ENCODE data around the gene ZBTB7A.

Gene ZBTB7A

DNA sequence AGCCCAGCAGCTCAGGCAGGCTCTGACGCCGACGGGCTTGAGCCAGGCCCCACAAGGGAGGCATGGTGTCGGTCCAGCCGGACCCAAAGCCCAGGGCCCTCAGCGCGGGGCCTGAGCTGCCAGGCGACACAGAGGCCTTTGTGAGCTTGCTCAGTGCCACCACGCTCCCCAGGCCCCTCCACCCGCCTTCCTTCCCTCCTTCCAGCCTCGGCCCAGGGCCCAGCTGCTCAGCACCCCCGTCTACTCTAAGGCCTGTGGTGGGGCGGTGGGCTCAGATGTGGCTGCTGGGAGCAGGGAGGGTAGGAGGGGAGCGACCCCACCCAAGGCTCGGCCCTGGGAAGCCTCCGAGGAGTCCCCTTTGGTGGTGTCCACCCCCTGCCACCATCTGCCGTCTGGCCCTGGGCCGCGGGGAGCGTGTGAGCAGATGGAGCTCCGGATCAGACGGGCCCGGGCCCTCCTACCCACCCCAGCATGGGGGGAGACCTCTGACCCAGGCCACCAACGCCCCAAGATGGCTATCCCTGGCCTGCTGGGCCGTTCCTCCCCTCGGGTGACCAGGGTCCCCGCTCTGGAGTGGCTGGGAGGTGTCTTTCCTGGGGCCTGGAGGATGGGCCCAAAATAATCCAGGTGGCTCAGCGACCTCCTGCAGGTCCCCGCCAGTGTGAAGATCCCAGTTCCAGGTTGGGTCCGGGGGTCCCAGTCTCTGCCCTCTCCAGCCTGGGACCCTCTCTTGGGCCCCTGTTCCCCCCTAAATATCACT is 7.8 kb downstream of the ZBTB7A start:
- no peak for DNase-seq (ENCODE audit: extremely low read depth, low read depth)
- TF ChIP-seq, protein P1, sequence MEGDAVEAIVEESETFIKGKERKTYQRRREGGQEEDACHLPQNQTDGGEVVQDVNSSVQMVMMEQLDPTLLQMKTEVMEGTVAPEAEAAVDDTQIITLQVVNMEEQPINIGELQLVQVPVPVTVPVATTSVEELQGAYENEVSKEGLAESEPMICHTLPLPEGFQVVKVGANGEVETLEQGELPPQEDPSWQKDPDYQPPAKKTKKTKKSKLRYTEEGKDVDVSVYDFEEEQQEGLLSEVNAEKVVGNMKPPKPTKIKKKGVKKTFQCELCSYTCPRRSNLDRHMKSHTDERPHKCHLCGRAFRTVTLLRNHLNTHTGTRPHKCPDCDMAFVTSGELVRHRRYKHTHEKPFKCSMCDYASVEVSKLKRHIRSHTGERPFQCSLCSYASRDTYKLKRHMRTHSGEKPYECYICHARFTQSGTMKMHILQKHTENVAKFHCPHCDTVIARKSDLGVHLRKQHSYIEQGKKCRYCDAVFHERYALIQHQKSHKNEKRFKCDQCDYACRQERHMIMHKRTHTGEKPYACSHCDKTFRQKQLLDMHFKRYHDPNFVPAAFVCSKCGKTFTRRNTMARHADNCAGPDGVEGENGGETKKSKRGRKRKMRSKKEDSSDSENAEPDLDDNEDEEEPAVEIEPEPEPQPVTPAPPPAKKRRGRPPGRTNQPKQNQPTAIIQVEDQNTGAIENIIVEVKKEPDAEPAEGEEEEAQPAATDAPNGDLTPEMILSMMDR (IDR thresholded peaks at IDR 0.05; ENCODE audit: low read depth, low read length): no peak

DNA sequence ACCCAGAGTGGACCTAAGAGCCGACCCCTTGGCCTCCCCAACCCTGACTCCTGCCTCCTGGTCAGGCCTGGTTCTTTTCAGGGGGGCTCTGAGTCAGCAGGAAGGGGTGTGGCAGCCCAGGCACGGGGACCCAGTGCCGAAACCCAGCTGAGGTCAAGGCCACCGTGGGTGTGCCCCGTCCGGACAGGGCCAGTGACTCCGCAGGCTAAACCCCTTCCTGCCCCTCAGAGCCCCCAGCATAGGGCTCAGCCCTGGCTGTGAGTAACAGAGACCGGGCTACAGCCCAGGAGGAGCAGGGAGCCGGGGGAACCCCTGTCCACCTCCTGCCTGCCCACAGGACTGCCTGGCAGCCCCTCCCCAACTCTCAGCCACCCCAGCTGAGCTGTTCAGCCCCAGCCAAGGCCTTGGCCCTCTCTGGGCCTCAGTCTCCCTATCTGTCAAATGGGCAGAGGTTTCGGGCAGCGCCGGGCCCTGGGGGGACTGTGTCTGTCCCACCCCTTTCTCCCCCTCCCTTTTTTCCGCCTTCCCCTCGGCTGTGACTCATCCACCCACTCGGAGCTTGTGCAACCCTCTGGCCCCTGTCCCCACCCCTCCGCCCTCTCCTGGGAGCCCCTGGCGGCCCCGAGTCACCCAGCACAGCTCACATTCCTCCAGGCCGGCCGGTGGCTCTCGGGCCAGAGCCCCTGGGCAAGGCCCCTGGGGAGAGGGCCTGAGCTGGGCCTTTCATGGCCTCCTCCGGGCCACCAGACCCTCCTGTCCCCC is 8.6 kb downstream of the ZBTB7A start:
- TF ChIP-seq, protein P1 (IDR thresholded peaks at IDR 0.05; ENCODE audit: low read depth, low read length): peak; percentile 31
- DNase-seq (ENCODE audit: extremely low read depth, low read depth): peak; percentile 78

DNA sequence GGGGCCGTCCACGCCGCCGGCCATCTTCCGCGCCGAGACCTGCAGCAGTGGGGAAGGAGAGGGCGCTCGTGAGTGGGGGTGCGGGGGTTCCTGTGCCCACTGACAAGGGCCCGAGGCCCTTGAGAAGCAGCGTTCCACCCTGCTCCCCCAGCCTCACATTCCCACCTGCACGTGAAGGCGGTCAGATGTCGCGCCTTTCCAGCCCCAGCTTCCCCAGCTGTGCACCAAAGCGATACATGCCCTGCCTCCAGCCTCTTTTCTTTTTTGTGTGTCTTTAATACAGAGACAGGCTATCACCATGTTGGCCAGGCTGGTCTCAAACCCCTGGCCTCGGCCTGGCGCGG is 11.5 kb downstream of the ZBTB7A start:
- TF ChIP-seq, protein P1 (IDR thresholded peaks at IDR 0.05; ENCODE audit: low read depth, low read length): no peak
- no peak for DNase-seq (ENCODE audit: extremely low read depth, low read depth)

DNA sequence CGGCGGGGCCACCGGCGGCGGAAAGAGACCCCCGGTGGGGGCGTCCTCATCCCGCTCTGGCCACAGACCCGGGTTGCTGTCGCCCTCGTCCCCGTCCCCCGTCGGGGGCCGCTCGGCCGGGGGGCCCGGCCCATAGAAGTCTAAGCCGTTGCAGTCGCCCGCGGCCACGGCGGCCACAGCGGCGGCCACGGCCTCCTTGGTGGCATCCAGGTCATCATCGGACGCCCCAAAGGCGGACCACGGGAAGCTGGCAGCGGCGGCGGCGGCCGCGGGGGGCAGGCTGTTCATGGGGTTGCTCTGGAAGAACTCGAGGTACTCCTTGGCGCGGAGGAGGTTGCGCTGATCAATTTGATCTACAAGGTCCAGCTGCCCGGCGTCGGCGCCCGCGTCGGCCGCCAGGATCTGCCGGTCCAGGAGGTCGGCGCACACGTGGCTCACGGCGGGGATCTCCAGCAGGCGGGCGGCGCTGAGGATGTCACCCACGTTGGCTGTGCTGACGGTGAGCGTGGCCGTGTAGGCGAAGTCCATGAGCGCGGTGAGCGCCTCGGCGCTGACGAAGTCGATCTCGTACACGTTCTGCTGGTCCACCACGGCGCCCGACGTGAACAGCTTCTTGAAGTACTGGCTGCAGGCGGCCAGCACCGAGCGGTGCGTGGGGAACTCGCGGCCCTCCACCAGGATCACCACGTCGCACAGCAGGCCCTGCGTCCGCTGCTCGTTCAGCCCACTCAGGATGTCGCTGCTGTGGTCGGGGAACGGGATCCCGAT is 12.1 kb downstream of the ZBTB7A start:
- DNase-seq (ENCODE audit: extremely low read depth, low read depth): no peak
- TF ChIP-seq, protein P1 (IDR thresholded peaks at IDR 0.05; ENCODE audit: low read depth, low read length): no peak

DNA sequence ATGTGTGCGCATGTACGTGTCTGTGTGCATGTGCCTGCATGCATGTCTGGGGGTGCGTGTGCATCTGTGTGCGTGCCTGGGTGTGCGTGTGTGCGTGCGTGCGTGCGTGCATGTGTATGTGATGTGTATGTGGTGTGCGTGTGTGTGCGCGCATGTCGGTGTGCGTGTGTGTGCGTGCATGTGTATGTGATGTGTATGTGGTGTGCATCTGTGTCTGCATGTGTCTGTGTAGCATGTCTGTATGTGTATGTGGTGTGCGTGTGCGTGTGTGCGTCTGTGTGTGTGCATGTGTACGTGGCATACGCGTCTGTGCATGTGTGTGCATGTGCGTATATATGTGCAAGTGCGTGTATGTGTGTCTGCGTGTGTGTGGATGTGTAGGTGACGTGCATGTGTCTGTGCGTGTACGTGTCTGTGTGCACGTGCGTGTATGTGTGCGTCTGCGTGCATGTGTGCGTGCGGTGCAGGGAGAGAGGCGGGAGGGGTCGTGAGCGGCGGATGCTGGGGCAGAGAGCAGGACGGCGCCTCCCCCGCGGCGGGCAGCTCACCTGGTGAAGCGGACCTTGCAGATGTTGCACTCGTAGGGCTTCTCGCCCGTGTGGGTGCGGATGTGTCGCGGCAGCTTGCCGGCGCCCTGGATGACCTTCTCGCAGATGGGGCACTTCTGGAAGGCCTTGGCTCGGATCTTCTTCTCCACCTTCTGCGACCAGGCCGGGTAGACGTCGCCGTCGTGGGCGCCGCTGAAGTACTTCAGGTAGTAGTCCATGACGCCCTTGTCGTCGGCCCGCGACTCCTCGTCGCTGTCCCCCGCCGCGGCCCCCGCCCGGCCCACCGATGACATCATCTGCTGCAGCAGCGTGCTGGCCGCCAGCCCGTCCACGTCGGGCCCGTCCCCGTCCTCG is 13.0 kb downstream of the ZBTB7A start:
- no peak for DNase-seq (ENCODE audit: extremely low read depth, low read depth)
- TF ChIP-seq, protein P1 (IDR thresholded peaks at IDR 0.05; ENCODE audit: low read depth, low read length): no peak

DNA sequence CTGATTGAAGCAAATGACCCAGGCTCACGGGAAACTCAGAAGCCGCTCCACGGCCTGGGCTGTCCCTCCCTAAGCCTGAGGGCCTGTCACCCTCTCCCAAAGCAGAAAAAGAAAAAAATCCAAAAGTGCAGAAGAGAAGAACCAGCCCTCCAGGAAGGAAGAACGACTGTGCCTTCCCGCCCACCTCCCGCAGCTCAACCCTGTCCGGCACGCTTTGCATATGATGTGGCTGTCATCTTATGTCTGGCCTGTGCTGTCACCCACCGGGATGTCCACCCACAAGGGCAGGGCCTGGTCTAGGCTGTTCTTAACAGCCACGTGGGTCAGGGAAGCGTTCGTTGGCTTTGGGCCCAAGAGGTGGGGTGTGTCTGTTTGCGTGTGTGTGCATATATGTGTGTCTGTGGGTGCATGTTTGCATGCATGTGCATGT is 13.7 kb downstream of the ZBTB7A start:
- no peak for DNase-seq (ENCODE audit: extremely low read depth, low read depth)
- TF ChIP-seq, protein P1 (IDR thresholded peaks at IDR 0.05; ENCODE audit: low read depth, low read length): no peak
